K562 (cell line): Measurements from ENCODE around the gene LGALS3. TPM values are rescaled to one million over a fixed set of nuclear protein-coding genes. Genes with fewer than 3 reads are reported as not detected.

Source experiments
- GTF2F1 ChIP-seq: IDR thresholded peaks from 2 replicates; pipeline ENCODE4 v1.6.1; 2011; ENCODE audit warnings: low read depth, low read length, improper control_type of control experiment
- NFXL1 ChIP-seq: fragments of 450-650 bp; formaldehyde crosslinking; IDR thresholded peaks from 2 replicates; pipeline ENCODE4 v1.4.0; 2021; ENCODE audit warnings: mild to moderate bottlenecking
- ZNF780A ChIP-seq: fragments of 250-450 bp; sonication (Bioruptor Pico); IDR thresholded peaks from 2 replicates; pipeline ENCODE4 v1.5.0; 2021; ENCODE audit warnings: mild to moderate bottlenecking
- polyA plus RNA-seq, 8 experiments: library from polyadenylated mRNA; depleted of rRNA in 4 of 8; stranded (reverse) in 5 of 8; unstranded in 3 of 8; fragments of >200 nt; fragmentation: Nextera tagmentation in 2 of 8; fragmentation: Illumina TruSeq in 1 of 8; extraction: Ambion mirVana in 2 of 8; extraction: Trizol in 1 of 8; gene quantifications; 2 replicates each; pipeline versions ENCODE4 v1.2.1 to v1.2.3, GENCODE V29; 2011 to 2014; ENCODE audit warnings: inconsistent platforms in 1 of 8, missing spikeins in 1 of 8
- total RNA-seq, 7 experiments: library from RNA; depleted of rRNA in 6 of 7; stranded (reverse); fragments of >200 nt in 6 of 7; fragmentation: Illumina TruSeq in 2 of 7; extraction: Trizol in 2 of 7; gene quantifications; 2 replicates each; pipeline versions ENCODE4 v1.2.1 to v1.2.3, GENCODE V29; 2011 to 2021; ENCODE audit warnings: low replicate concordance in 1 of 7
- TF ChIP-seq, protein P1 (sequence below): fragments of 450-650 bp; IDR thresholded peaks from 2 replicates; pipeline ENCODE4 v1.6.1; 2016; ENCODE audit warnings: mild to moderate bottlenecking
- TF ChIP-seq, protein P2 (sequence below): fragments of 450-650 bp; formaldehyde crosslinking; IDR thresholded peaks from 2 replicates; pipeline ENCODE4 v1.4.0; 2020; ENCODE audit warnings: mild to moderate bottlenecking, moderate library complexity
- TF ChIP-seq, protein P3 (sequence below): sonication (generic); formaldehyde crosslinking; IDR thresholded peaks from 2 replicates; pipeline ENCODE4 v1.8.1; 2023; ENCODE audit warnings: mild to moderate bottlenecking, missing genetic modification reagents

Gene LGALS3
- total and polyA plus RNA-seq, 9 of the 15 experiments (the other 6 are each of a cell fraction or from before 2014, with no cell fraction given): 0.04 to 1.9 (median 1.1) TPM

DNA sequence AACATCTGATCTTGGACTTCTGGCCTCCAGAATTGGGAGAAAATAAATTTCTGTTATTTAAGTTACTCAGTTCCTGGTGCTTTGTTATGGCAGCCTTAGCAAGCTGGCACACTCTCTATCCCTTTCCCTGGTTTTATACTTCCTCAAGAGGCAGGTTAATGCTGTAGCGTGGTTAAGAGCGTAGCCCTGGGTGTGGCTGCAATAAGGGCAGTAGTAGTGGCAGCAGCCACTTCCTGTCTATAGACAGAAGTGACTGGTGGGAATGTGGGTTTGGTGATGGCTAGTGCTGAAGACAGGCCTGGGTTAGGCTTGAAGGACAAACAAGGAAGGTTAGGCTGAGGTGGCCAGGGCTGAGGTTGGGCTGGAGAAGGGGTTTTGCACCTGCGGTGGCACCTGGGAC, 3.6 kb upstream of the LGALS3 start (continued):
- TF ChIP-seq, protein P1, sequence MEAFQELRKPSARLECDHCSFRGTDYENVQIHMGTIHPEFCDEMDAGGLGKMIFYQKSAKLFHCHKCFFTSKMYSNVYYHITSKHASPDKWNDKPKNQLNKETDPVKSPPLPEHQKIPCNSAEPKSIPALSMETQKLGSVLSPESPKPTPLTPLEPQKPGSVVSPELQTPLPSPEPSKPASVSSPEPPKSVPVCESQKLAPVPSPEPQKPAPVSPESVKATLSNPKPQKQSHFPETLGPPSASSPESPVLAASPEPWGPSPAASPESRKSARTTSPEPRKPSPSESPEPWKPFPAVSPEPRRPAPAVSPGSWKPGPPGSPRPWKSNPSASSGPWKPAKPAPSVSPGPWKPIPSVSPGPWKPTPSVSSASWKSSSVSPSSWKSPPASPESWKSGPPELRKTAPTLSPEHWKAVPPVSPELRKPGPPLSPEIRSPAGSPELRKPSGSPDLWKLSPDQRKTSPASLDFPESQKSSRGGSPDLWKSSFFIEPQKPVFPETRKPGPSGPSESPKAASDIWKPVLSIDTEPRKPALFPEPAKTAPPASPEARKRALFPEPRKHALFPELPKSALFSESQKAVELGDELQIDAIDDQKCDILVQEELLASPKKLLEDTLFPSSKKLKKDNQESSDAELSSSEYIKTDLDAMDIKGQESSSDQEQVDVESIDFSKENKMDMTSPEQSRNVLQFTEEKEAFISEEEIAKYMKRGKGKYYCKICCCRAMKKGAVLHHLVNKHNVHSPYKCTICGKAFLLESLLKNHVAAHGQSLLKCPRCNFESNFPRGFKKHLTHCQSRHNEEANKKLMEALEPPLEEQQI: no peak
- TF ChIP-seq NFXL1 (CRISPR knock-in tag) (no peak), GTF2F1 (no peak), ZNF780A (no peak)
- TF ChIP-seq, protein P2, sequence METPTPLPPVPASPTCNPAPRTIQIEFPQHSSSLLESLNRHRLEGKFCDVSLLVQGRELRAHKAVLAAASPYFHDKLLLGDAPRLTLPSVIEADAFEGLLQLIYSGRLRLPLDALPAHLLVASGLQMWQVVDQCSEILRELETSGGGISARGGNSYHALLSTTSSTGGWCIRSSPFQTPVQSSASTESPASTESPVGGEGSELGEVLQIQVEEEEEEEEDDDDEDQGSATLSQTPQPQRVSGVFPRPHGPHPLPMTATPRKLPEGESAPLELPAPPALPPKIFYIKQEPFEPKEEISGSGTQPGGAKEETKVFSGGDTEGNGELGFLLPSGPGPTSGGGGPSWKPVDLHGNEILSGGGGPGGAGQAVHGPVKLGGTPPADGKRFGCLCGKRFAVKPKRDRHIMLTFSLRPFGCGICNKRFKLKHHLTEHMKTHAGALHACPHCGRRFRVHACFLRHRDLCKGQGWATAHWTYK (CRISPR knock-in tag): no peak
- TF ChIP-seq, protein P3, sequence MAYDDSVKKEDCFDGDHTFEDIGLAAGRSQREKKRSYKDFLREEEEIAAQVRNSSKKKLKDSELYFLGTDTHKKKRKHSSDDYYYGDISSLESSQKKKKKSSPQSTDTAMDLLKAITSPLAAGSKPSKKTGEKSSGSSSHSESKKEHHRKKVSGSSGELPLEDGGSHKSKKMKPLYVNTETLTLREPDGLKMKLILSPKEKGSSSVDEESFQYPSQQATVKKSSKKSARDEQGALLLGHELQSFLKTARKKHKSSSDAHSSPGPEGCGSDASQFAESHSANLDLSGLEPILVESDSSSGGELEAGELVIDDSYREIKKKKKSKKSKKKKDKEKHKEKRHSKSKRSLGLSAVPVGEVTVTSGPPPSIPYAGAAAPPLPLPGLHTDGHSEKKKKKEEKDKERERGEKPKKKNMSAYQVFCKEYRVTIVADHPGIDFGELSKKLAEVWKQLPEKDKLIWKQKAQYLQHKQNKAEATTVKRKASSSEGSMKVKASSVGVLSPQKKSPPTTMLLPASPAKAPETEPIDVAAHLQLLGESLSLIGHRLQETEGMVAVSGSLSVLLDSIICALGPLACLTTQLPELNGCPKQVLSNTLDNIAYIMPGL: no peak
